HFF-Myc (cell line): Measurements from ENCODE around the gene DENND1A.

Experiments used
- DNase-seq: peaks from one replicate; pipeline ENCODE4 v3.0.0-alpha.2; 2011; ENCODE audit warnings: low read depth; ENCODE audit errors: extremely low read depth
- H3K4me3 ChIP-seq: replicated peaks from 2 replicates; pipeline ENCODE4 v1.5.1; 2011; ENCODE audit warnings: low read depth, mild to moderate bottlenecking, control low read depth, low read length
- CTCF ChIP-seq: IDR thresholded peaks from 2 replicates; pipeline ENCODE4 v1.5.1; 2012; ENCODE audit warnings: mild to moderate bottlenecking, low read depth, low read length, control low read depth; ENCODE audit errors: missing control alignments

Gene DENND1A

GRCh38 chr9:123957731-123958130, 27.8 kb upstream of the DENND1A start:
- H3K4me3 ChIP-seq: no peak overlapping the region
- DNase-seq: no peak
- TF ChIP-seq CTCF: no peak

GRCh38 chr9:123957168-123957721, 27.3 kb upstream of the DENND1A start:
- no peak for DNase-seq
- H3K4me3 ChIP-seq: no peak overlapping the region
- TF ChIP-seq CTCF: no peak

GRCh38 chr9:123955637-123956036, 25.7 kb upstream of the DENND1A start:
- H3K4me3 ChIP-seq: no peak overlapping the region
- no peak for TF ChIP-seq CTCF
- no peak for DNase-seq

GRCh38 chr9:123954518-123955280, 24.8 kb upstream of the DENND1A start:
- no peak for TF ChIP-seq CTCF
- DNase-seq: no peak

GRCh38 chr9:123952641-123953495, 22.9 kb upstream of the DENND1A start:
- TF ChIP-seq CTCF: no peak
- no peak for DNase-seq
- no peak overlapping the region for H3K4me3 ChIP-seq

More at GRCh38 chr9:123954518-123955280, 24.8 kb upstream of the DENND1A start:
- H3K4me3 ChIP-seq: no peak overlapping the region

- no peak overlapping the region for H3K4me3 ChIP-seq
- TF ChIP-seq CTCF: no peak
- no peak for DNase-seq
These were observed 18.4 kb upstream of the DENND1A start for GRCh38 chr9:123948286-123948685.
